ENCODE data around the gene ASB10. TPM values are rescaled to one million over a fixed set of nuclear protein-coding genes. Genes with fewer than 3 reads are reported as not detected.

ASB10 gene, protein sequence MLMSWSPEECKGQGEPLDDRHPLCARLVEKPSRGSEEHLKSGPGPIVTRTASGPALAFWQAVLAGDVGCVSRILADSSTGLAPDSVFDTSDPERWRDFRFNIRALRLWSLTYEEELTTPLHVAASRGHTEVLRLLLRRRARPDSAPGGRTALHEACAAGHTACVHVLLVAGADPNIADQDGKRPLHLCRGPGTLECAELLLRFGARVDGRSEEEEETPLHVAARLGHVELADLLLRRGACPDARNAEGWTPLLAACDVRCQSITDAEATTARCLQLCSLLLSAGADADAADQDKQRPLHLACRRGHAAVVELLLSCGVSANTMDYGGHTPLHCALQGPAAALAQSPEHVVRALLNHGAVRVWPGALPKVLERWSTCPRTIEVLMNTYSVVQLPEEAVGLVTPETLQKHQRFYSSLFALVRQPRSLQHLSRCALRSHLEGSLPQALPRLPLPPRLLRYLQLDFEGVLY
- total RNA-seq, result not detected in 2 replicates
- long read RNA-seq, result 0 reads

DNA sequence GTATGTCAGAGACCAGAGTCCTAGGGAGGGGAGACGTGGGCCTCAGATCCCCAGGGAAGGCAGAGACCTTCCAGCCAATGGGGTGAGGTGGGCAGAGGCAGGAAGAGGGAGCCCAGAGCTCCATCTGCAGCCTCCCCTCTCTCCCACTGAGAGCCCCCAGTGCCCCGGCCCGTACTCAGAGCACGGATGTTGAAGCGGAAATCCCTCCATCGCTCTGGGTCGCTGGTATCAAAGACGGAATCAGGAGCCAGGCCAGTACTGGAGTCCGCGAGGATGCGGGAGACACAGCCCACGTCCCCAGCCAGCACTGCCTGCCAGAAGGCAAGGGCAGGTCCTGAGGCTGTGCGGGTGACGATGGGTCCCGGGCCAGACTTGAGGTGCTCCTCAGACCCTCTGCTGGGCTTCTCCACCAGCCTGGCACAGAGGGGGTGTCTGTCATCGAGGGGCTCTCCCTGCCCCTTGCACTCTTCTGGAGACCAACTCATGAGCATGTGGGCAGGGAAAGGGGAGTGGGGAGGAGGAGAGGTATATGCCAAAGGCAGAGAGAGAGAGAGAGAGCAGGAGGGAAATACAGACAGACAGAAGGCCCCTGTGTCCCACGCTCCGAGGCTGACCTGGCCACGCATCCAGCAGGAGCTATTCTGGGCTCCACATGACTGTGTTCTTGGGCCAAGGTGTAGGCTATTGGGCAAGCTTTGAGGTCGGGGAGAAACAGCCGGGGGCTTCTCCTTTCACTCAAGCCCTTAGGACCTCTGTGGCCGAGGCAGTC, at the start of gene ASB10:
TSS of gene ASB10 (minus strand) at position 611 of the 769 bp plus-strand sequence. CDS start at position 491, 120 bp downstream.
- Mint-ChIP-seq H3K9me3 (ENCODE audit: low read depth) (no peaks in the 10 kb centered on the region), H3K4me3 (ENCODE audit: low read depth) (no peak within 1 kb of the TSS), H3K36me3 (ENCODE audit: insufficient read depth) (no peaks in the 10 kb centered on the region), H3K27me3 (peaks cover 33% of the 10 kb centered on the region), H3K27ac (no peak within 1 kb of the TSS), H3K4me1 (ENCODE audit: low read depth) (no peaks in the 10 kb centered on the region)
- TF ChIP-seq, protein P1, sequence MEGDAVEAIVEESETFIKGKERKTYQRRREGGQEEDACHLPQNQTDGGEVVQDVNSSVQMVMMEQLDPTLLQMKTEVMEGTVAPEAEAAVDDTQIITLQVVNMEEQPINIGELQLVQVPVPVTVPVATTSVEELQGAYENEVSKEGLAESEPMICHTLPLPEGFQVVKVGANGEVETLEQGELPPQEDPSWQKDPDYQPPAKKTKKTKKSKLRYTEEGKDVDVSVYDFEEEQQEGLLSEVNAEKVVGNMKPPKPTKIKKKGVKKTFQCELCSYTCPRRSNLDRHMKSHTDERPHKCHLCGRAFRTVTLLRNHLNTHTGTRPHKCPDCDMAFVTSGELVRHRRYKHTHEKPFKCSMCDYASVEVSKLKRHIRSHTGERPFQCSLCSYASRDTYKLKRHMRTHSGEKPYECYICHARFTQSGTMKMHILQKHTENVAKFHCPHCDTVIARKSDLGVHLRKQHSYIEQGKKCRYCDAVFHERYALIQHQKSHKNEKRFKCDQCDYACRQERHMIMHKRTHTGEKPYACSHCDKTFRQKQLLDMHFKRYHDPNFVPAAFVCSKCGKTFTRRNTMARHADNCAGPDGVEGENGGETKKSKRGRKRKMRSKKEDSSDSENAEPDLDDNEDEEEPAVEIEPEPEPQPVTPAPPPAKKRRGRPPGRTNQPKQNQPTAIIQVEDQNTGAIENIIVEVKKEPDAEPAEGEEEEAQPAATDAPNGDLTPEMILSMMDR (IDR thresholded peaks at IDR 0.05; ENCODE audit: unreplicated experiment), result no peak
- no peak for DNase-seq (ENCODE audit: low spot score, unreplicated experiment)

DNA sequence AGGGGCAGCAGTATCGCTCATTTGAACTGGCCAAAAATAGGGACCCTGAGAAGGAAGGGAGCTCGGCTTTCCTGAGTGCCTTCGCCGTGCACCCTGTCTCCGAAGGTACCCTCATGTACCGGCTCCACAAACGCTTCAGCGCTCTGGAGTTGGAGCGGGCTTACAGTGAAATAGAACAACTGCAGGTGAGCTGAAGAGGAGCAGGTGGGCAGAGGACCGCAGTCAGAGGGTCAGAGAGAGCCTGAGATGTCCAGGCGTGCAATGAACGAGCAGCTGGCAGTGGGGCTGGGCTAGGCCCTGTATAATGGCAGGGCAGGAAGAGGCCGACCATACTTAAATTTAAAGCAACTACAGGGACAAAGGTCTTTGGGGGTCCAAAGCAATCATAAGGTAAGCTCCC, 49.4 kb upstream of the ASB10 start:
- Mint-ChIP-seq H3K27ac (peak overlapping the region; percentile 24), H3K4me3 (ENCODE audit: low read depth) (no peak overlapping the region), H3K4me1 (ENCODE audit: low read depth) (peaks cover 17% of the 10 kb centered on the region), H3K9me3 (ENCODE audit: low read depth) (no peaks in the 10 kb centered on the region), H3K36me3 (ENCODE audit: insufficient read depth) (peaks cover 3% of the 10 kb centered on the region), H3K27me3 (no peaks in the 10 kb centered on the region)
- TF ChIP-seq, protein P1 (IDR thresholded peaks at IDR 0.05; ENCODE audit: unreplicated experiment), result no peak
- no peak for DNase-seq (ENCODE audit: low spot score, unreplicated experiment)

DNA sequence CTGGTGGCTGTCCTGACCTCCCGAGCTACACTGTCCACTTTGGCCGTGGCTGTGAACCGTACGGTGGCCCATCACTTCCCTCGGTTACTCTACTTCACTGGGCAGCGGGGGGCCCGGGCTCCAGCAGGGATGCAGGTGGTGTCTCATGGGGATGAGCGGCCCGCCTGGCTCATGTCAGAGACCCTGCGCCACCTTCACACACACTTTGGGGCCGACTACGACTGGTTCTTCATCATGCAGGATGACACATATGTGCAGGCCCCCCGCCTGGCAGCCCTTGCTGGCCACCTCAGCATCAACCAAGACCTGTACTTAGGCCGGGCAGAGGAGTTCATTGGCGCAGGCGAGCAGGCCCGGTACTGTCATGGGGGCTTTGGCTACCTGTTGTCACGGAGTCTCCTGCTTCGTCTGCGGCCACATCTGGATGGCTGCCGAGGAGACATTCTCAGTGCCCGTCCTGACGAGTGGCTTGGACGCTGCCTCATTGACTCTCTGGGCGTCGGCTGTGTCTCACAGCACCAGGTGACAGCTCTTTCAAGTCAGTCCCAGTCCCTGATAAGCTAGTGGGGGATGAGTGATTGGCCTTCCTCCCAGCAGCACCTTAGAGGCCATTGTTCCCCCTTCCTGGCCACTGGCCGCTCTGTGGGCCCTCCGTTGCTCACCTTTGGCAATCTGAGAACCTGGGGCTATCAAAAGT, 48.2 kb upstream of the ASB10 start:
- Mint-ChIP-seq H3K4me3 (ENCODE audit: low read depth) (no peak overlapping the region), H3K9me3 (ENCODE audit: low read depth) (no peaks in the 10 kb centered on the region), H3K4me1 (ENCODE audit: low read depth) (peaks cover 17% of the 10 kb centered on the region), H3K27ac (no peak overlapping the region), H3K36me3 (ENCODE audit: insufficient read depth) (peaks cover 2% of the 10 kb centered on the region), H3K27me3 (no peaks in the 10 kb centered on the region)
- DNase-seq (ENCODE audit: low spot score, unreplicated experiment), result no peak
- TF ChIP-seq, protein P1 (IDR thresholded peaks at IDR 0.05; ENCODE audit: unreplicated experiment), result no peak

DNA sequence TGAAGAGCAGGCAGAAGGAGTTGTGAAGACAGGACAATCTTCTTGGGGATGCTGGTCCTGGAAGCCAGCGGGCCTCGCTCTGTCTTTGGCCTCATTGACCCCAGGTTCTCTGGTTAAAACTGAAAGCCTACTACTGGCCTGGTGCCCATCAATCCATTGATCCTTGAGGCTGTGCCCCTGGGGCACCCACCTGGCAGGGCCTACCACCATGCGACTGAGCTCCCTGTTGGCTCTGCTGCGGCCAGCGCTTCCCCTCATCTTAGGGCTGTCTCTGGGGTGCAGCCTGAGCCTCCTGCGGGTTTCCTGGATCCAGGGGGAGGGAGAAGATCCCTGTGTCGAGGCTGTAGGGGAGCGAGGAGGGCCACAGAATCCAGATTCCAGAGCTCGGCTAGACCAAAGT, 46.8 kb upstream of the ASB10 start:
- no peaks in the 10 kb centered on the region for H3K9me3 Mint-ChIP-seq (ENCODE audit: low read depth)
- no peak for DNase-seq (ENCODE audit: low spot score, unreplicated experiment)
- H3K27ac Mint-ChIP-seq, result peak overlapping the region; percentile 98
- no peaks in the 10 kb centered on the region for H3K36me3 Mint-ChIP-seq (ENCODE audit: insufficient read depth)
- no peaks in the 10 kb centered on the region for H3K27me3 Mint-ChIP-seq
- peak overlapping the region; percentile 96 for H3K4me3 Mint-ChIP-seq (ENCODE audit: low read depth)
- peaks cover 17% of the 10 kb centered on the region for H3K4me1 Mint-ChIP-seq (ENCODE audit: low read depth)
- TF ChIP-seq, protein P1 (IDR thresholded peaks at IDR 0.05; ENCODE audit: unreplicated experiment), result no peak

Data from progenitor cell of endocrine pancreas (in vitro differentiated cells).